IMR-90 (cell line): ENCODE data around the gene SS18L1. TPM values are rescaled to one million over a fixed set of nuclear protein-coding genes. Genes with fewer than 3 reads are reported as not detected.

Experiments
- ATAC-seq: fragments of 200-7000 bp; cut with Tn5 transposase; 2 replicates; pipeline ENCODE4 v1.9.1; 2020; ENCODE audit warnings: low read depth, mild to moderate bottlenecking, moderate library complexity
- BruUV-seq: library from RNA; stranded (reverse); fragments of 400-500 nt; replicated peaks from 2 replicates; lab custom pipeline; 2021; lab: Mats Ljungman, UMichigan
- CTCF ChIA-PET: fragments of 300-600 bp; formaldehyde crosslinking; extraction: SDS; loops from one replicate; lab custom pipeline; 2021; ENCODE audit warnings: antibody characterized with exemption; lab: Yijun Ruan, JAX
- POLR2A ChIA-PET: fragments of 300-600 bp; sonication (Branson Sonifier 250); formaldehyde crosslinking; loops from one replicate; lab custom pipeline; 2022; ENCODE audit warnings: antibody characterized with exemption; ENCODE audit not compliant: unreplicated experiment; lab: Charles Lee
- DNase-seq: peaks from one replicate; pipeline ENCODE4 v3.0.0; 2013
- H2AFZ ChIP-seq: replicated peaks from 2 replicates; pipeline ENCODE3; 2013; ENCODE audit warnings: low read length, mild to moderate bottlenecking; ENCODE audit not compliant: poor library complexity
- H2AK5ac ChIP-seq: 2 replicates; pipeline ENCODE4 v1.6.1; 2013; ENCODE audit warnings: low read depth, low read length, inconsistent platforms
- H2AK9ac ChIP-seq: replicated peaks from 2 replicates; pipeline ENCODE3; 2013; ENCODE audit warnings: mild to moderate bottlenecking, low read depth, low read length, moderate library complexity; ENCODE audit not compliant: poor library complexity
- H2BK120ac ChIP-seq: 2 replicates; pipeline ENCODE4 v1.6.1; 2013; ENCODE audit warnings: low read depth, low read length, inconsistent platforms
- H2BK15ac ChIP-seq: 3 replicates; pipeline ENCODE4 v1.6.1; 2013; ENCODE audit warnings: low read depth, low read length, inconsistent platforms
- H2BK20ac ChIP-seq: 2 replicates; pipeline ENCODE4 v1.6.1; 2013; ENCODE audit warnings: low read depth, mild to moderate bottlenecking, inconsistent platforms, low read length, moderate library complexity
- H2BK5ac ChIP-seq: 2 replicates; pipeline ENCODE4 v1.6.1; 2013; ENCODE audit warnings: mild to moderate bottlenecking, low read depth, low read length, inconsistent platforms; ENCODE audit not compliant: poor library complexity, severe bottlenecking
- H3K14ac ChIP-seq: replicated peaks from 2 replicates; pipeline ENCODE4 v1.6.1; 2013; ENCODE audit warnings: low read depth, low read length, inconsistent platforms
- H3K18ac ChIP-seq: 2 replicates; pipeline ENCODE4 v1.6.1; 2013; ENCODE audit warnings: low read depth, low read length, control low read depth
- H3K23ac ChIP-seq: 2 replicates; pipeline ENCODE4 v1.6.1; 2013; ENCODE audit warnings: low read depth, low read length, inconsistent platforms
- H3K27ac ChIP-seq: 2 replicates; pipeline ENCODE4 v1.5.1; 2013; ENCODE audit warnings: mild to moderate bottlenecking, control low read depth, low read length; ENCODE audit not compliant: insufficient read depth
- H3K27me3 ChIP-seq: 2 replicates; pipeline ENCODE4 v1.6.1; 2013; ENCODE audit warnings: low read length; ENCODE audit not compliant: control insufficient read depth, insufficient read depth
- H3K36me3 ChIP-seq: 2 replicates; pipeline ENCODE4 v1.6.1; 2013; ENCODE audit warnings: low read length, mixed read lengths; ENCODE audit not compliant: control insufficient read depth, insufficient read depth
- H3K4ac ChIP-seq: 2 replicates; pipeline ENCODE4 v1.6.1; 2013; ENCODE audit warnings: low read depth, low read length, inconsistent platforms
- H3K4me1 ChIP-seq: 2 replicates; pipeline ENCODE4 v1.6.1; 2013; ENCODE audit warnings: low read length, mixed read lengths; ENCODE audit not compliant: control insufficient read depth, insufficient read depth
- H3K4me2 ChIP-seq: 2 replicates; pipeline ENCODE4 v1.6.1; 2013; ENCODE audit warnings: low read depth, mild to moderate bottlenecking, control low read depth, low read length, moderate library complexity
- H3K4me3 ChIP-seq: 2 replicates; pipeline ENCODE4 v1.5.1; 2013; ENCODE audit warnings: low read depth, mild to moderate bottlenecking, control low read depth, low read length, moderate library complexity; ENCODE audit not compliant: insufficient read depth
- H3K56ac ChIP-seq: 2 replicates; pipeline ENCODE4 v1.6.1; 2013; ENCODE audit warnings: low read length, inconsistent platforms; ENCODE audit not compliant: insufficient read depth; ENCODE audit errors: extremely low read depth
- H3K79me1 ChIP-seq, 2 experiments: 2 replicates each; pipeline ENCODE4 v1.6.1; 2013; ENCODE audit warnings: low read length in 2 of 2, inconsistent platforms in 1 of 2, low read depth in 1 of 2
- H3K9ac ChIP-seq: 2 replicates; pipeline ENCODE4 v1.6.1; 2013; ENCODE audit warnings: low read depth, low read length, control low read depth
- H3K9me1 ChIP-seq: 2 replicates; pipeline ENCODE4 v1.6.1; 2013; ENCODE audit warnings: low read length, inconsistent platforms; ENCODE audit not compliant: insufficient read depth
- H3K9me3 ChIP-seq: 2 replicates; pipeline ENCODE4 v1.6.1; 2013; ENCODE audit warnings: low read length; ENCODE audit not compliant: control insufficient read depth, insufficient read depth
- H4K20me1 ChIP-seq: 2 replicates; pipeline ENCODE4 v1.6.1; 2013; ENCODE audit warnings: low read length, inconsistent platforms; ENCODE audit not compliant: insufficient read depth
- H4K5ac ChIP-seq: 2 replicates; pipeline ENCODE4 v1.6.1; 2013; ENCODE audit warnings: mild to moderate bottlenecking, low read depth, low read length, control low read depth
- H4K8ac ChIP-seq, 2 experiments: 2 replicates each; pipeline ENCODE4 v1.6.1; 2013; ENCODE audit warnings: low read depth in 2 of 2, low read length in 2 of 2, control low read depth in 1 of 2, inconsistent platforms in 1 of 2
- H4K91ac ChIP-seq: 2 replicates; pipeline ENCODE4 v1.6.1; 2013; ENCODE audit warnings: low read depth, low read length, inconsistent platforms; ENCODE audit not compliant: insufficient read depth
- CEBPB ChIP-seq: IDR thresholded peaks from 2 replicates; pipeline ENCODE4 v1.6.1; 2012; ENCODE audit warnings: low read depth, low read length, improper control_type of control experiment
- FOS ChIP-seq: fragments of 150-350 bp; IDR thresholded peaks from 2 replicates; pipeline ENCODE4 v1.6.1; 2016; ENCODE audit warnings: low read depth, low read length
- MAZ ChIP-seq: IDR thresholded peaks from 2 replicates; pipeline ENCODE4 v1.6.1; 2012; ENCODE audit warnings: low read depth, mild to moderate bottlenecking, low read length, improper control_type of control experiment, moderate library complexity, borderline replicate concordance
- MXI1 ChIP-seq: IDR thresholded peaks from 2 replicates; pipeline ENCODE4 v1.6.1; 2012; ENCODE audit warnings: low read depth, mild to moderate bottlenecking, low read length, moderate library complexity, borderline replicate concordance
- NFE2L2 ChIP-seq: fragments of 150-350 bp; IDR thresholded peaks from 2 replicates; pipeline ENCODE4 v1.6.1; 2016; ENCODE audit warnings: low read depth, mild to moderate bottlenecking, low read length
- POLR2A ChIP-seq: IDR thresholded peaks from 2 replicates; pipeline ENCODE4 v1.6.1; 2012; ENCODE audit warnings: mild to moderate bottlenecking, low read depth, low read length
- RAD21 ChIP-seq: IDR thresholded peaks from 2 replicates; pipeline ENCODE4 v1.6.1; 2012; ENCODE audit warnings: low read length, improper control_type of control experiment
- RCOR1 ChIP-seq: IDR thresholded peaks from 2 replicates; pipeline ENCODE4 v1.6.1; 2012; ENCODE audit warnings: mild to moderate bottlenecking, low read length, improper control_type of control experiment; ENCODE audit not compliant: insufficient replicate concordance
- RFX5 ChIP-seq: IDR thresholded peaks from 2 replicates; pipeline ENCODE4 v1.8.0; 2012; ENCODE audit warnings: low read depth, mild to moderate bottlenecking, low read length, moderate library complexity
- WGBS, 2 experiments: methylation state at CpG; one replicate each; pipeline versions ENCODE4 v1.1.5 to v1.1.7; 2013; ENCODE audit warnings: missing lambda C conversion rate in 2 of 2; ENCODE audit not compliant: insufficient read length in 1 of 2; ENCODE audit errors: extremely low coverage in 2 of 2; 5-methylcytosine and 5-hydroxymethylcytosine counted together
- dilution Hi-C: fragments of 300-500 bp; cut with HindIII; formaldehyde crosslinking; loops from one replicate; pipeline ENCODE4 v1.14.3; 2018; ENCODE audit warnings: low sequenced_read_pairs; ENCODE audit not compliant: unreplicated experiment
- in situ Hi-C: fragments of 300-500 bp; cut with MboI; formaldehyde crosslinking; loops from 3 replicates; pipeline ENCODE4 v1.14.3; 2019; ENCODE audit warnings: low sequenced_read_pairs, inconsistent platforms, mixed read lengths
- intact Hi-C: fragments of 100-400 bp; cut with micrococcal nuclease; formaldehyde crosslinking; loops from 2 replicates; pipeline ENCODE4 v1.10.0; 2022
- polyA plus RNA-seq, 3 experiments: library from polyadenylated mRNA; depleted of rRNA; stranded (reverse); fragments of >200 nt; gene quantifications; 2 replicates each; pipeline ENCODE4 v1.2.3, GENCODE V29; 2012; ENCODE audit warnings: low replicate concordance in 1 of 3
- total RNA-seq: library from RNA; depleted of rRNA; stranded (reverse); fragments of >200 nt; gene quantifications from 2 replicates; pipeline ENCODE4 v1.2.3, GENCODE V29; 2012
- TF ChIP-seq, protein P1 (sequence below): conservative IDR thresholded peaks from 2 replicates; pipeline ENCODE4 v1.5.1; 2012; ENCODE audit warnings: mild to moderate bottlenecking, low read depth, low read length, improper control_type of control experiment
- TF ChIP-seq, protein P2 (sequence below): fragments of 150-350 bp; IDR thresholded peaks from 2 replicates; pipeline ENCODE4 v1.6.1; 2017; ENCODE audit warnings: mild to moderate bottlenecking, antibody characterized with exemption, low read length, low read depth
- TF ChIP-seq, protein P3 (sequence below): fragments of 150-350 bp; IDR thresholded peaks from 2 replicates; pipeline ENCODE4 v1.6.1; 2016; ENCODE audit warnings: low read depth, mild to moderate bottlenecking, low read length, moderate library complexity, borderline replicate concordance

SS18L1 gene
- total and polyA plus RNA-seq, 2 of the 4 experiments (the other 2 are of a cell fraction), result 8.1 to 12.2 TPM

DNA sequence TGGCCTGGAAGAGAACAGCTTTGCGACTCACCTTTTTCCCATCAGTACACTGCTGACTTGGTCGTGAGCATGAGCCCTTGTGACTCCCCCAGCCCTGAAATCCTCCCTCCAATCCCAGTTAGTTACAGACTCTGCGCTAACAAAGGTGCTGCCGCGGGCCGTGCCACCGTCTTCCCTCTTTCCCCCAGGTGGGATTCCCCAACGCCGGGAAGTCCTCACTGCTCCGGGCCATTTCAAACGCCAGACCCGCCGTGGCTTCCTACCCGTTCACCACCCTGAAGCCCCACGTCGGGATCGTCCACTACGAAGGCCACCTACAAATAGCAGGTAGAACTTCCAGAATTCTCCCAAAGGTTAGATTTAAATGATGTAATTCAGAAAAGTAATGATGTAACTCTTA is 55.4 kb downstream of the SS18L1 start:
- Histone ChIP-seq H3K18ac (no peak overlapping the region), H3K4me1 (no peaks in the 10 kb centered on the region), H3K9me1 (no peaks in the 10 kb centered on the region; the same call in 1 of the 2 replicates), H3K27me3 (no peaks in the 10 kb centered on the region), H3K4me3 (no peak overlapping the region), H2BK15ac (no peak overlapping the region), H3K56ac (no peak overlapping the region), H3K27ac (no peak overlapping the region), H4K8ac (no peak overlapping the region), H2BK20ac (no peak overlapping the region), H4K91ac (no peak overlapping the region), H3K4me2 (no peak overlapping the region), H2BK5ac (no peak overlapping the region), H4K20me1 (peaks cover 7% of the 10 kb centered on the region; the same call in 1 of the 2 replicates), H3K4ac (no peak overlapping the region), H3K36me3 (peaks cover 51% of the 10 kb centered on the region), H3K14ac (no peak overlapping the region), H2AFZ (no peak overlapping the region), H3K9me3 (no peaks in the 10 kb centered on the region), H3K79me1 (peaks cover 4 to 15% of the 10 kb centered on the region in 2 experiments), H3K9ac (no peak overlapping the region), H2BK120ac (no peak overlapping the region), H2AK9ac (no peak overlapping the region), H4K5ac (no peak overlapping the region), H2AK5ac (no peak overlapping the region), H3K23ac (no peak overlapping the region)
- no peak for DNase-seq
- 100% methylated on average over 2 of the region's 18 CpGs; no CpG with 5 or more reads in 1 of the 2 experiments for WGBS, 2 experiments
- BruUV-seq, result no TSS peak
- in situ Hi-C loops, result no loop called here
- ChIA-PET POLR2A (no interaction called here), CTCF (no interaction called here)
- no peak for ATAC-seq
- intact Hi-C loops, result no loop called here
- TF ChIP-seq POLR2A, result no peak
- TF ChIP-seq FOS, result no peak
- TF ChIP-seq NFE2L2, result no peak
- TF ChIP-seq, protein P1, sequence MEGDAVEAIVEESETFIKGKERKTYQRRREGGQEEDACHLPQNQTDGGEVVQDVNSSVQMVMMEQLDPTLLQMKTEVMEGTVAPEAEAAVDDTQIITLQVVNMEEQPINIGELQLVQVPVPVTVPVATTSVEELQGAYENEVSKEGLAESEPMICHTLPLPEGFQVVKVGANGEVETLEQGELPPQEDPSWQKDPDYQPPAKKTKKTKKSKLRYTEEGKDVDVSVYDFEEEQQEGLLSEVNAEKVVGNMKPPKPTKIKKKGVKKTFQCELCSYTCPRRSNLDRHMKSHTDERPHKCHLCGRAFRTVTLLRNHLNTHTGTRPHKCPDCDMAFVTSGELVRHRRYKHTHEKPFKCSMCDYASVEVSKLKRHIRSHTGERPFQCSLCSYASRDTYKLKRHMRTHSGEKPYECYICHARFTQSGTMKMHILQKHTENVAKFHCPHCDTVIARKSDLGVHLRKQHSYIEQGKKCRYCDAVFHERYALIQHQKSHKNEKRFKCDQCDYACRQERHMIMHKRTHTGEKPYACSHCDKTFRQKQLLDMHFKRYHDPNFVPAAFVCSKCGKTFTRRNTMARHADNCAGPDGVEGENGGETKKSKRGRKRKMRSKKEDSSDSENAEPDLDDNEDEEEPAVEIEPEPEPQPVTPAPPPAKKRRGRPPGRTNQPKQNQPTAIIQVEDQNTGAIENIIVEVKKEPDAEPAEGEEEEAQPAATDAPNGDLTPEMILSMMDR, result no peak
- no peak for TF ChIP-seq CEBPB
- no peak for TF ChIP-seq RAD21
- TF ChIP-seq RFX5, result no peak
- TF ChIP-seq, protein P2, sequence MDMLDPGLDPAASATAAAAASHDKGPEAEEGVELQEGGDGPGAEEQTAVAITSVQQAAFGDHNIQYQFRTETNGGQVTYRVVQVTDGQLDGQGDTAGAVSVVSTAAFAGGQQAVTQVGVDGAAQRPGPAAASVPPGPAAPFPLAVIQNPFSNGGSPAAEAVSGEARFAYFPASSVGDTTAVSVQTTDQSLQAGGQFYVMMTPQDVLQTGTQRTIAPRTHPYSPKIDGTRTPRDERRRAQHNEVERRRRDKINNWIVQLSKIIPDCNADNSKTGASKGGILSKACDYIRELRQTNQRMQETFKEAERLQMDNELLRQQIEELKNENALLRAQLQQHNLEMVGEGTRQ, result no peak
- TF ChIP-seq MAZ, result no peak
- TF ChIP-seq MXI1, result no peak
- TF ChIP-seq, protein P3, sequence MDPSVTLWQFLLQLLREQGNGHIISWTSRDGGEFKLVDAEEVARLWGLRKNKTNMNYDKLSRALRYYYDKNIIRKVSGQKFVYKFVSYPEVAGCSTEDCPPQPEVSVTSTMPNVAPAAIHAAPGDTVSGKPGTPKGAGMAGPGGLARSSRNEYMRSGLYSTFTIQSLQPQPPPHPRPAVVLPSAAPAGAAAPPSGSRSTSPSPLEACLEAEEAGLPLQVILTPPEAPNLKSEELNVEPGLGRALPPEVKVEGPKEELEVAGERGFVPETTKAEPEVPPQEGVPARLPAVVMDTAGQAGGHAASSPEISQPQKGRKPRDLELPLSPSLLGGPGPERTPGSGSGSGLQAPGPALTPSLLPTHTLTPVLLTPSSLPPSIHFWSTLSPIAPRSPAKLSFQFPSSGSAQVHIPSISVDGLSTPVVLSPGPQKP, result no peak
- TF ChIP-seq RCOR1, result no peak
- dilution Hi-C loops, result no loop called here
